ENCODE measurements around the gene MYCBP2. TPM values are rescaled to one million over a fixed set of nuclear protein-coding genes. Genes with fewer than 3 reads are reported as not detected.
"Not testable (repeated sequence)": the region's sequence is repeated elsewhere in the genome, so short reads cannot be mapped to it uniquely, and the experiment has no call there.

The MYCBP2 gene, protein sequence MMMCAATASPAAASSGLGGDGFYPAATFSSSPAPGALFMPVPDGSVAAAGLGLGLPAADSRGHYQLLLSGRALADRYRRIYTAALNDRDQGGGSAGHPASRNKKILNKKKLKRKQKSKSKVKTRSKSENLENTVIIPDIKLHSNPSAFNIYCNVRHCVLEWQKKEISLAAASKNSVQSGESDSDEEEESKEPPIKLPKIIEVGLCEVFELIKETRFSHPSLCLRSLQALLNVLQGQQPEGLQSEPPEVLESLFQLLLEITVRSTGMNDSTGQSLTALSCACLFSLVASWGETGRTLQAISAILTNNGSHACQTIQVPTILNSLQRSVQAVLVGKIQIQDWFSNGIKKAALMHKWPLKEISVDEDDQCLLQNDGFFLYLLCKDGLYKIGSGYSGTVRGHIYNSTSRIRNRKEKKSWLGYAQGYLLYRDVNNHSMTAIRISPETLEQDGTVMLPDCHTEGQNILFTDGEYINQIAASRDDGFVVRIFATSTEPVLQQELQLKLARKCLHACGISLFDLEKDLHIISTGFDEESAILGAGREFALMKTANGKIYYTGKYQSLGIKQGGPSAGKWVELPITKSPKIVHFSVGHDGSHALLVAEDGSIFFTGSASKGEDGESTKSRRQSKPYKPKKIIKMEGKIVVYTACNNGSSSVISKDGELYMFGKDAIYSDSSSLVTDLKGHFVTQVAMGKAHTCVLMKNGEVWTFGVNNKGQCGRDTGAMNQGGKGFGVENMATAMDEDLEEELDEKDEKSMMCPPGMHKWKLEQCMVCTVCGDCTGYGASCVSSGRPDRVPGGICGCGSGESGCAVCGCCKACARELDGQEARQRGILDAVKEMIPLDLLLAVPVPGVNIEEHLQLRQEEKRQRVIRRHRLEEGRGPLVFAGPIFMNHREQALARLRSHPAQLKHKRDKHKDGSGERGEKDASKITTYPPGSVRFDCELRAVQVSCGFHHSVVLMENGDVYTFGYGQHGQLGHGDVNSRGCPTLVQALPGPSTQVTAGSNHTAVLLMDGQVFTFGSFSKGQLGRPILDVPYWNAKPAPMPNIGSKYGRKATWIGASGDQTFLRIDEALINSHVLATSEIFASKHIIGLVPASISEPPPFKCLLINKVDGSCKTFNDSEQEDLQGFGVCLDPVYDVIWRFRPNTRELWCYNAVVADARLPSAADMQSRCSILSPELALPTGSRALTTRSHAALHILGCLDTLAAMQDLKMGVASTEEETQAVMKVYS (N-terminal part only)
- total RNA-seq, result 137 TPM

DNA sequence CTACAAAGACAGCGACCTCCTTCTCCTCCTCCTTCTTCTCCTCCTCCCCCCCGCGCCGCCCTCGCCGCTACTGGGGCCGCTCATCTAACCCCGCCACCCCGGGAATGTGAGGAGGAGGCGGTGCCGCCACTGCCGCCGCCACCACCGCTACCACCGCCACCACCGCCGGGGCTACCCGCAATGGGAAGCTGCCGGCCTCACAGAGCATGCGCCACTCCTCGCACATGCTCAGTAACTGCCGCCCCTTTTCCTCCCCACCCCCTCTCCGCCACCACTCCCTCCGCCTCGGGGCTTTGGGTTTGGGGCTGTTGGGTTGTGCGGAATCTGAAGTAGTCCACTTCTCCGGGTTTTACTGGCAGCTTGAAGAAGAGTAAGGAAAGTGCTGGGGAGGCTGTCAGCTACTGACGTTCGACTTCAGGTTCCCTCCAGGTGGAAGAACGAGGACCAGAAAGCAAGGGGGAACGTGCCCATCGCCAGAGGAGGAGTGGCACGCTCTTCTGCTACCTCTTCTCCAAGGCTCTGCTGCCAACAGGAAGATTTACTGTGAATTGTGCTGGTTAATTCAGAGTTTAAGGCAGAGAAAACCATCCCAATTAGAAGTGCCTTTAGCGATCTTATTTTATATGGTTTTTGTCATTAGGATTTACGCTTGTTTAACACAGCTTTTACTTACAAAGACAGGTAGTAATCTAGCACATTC is at the start of gene MYCBP2:
TSS of gene MYCBP2 (minus strand) at position 190 of the 700 bp plus-strand sequence. CDS start 319 bp downstream, outside the sequence.
- ATAC-seq (peak; percentile 96), DNase-seq (ENCODE audit: low spot score) (peak; percentile 98)
- intact Hi-C loops (cut with DNase I), result no loop called here

DNA sequence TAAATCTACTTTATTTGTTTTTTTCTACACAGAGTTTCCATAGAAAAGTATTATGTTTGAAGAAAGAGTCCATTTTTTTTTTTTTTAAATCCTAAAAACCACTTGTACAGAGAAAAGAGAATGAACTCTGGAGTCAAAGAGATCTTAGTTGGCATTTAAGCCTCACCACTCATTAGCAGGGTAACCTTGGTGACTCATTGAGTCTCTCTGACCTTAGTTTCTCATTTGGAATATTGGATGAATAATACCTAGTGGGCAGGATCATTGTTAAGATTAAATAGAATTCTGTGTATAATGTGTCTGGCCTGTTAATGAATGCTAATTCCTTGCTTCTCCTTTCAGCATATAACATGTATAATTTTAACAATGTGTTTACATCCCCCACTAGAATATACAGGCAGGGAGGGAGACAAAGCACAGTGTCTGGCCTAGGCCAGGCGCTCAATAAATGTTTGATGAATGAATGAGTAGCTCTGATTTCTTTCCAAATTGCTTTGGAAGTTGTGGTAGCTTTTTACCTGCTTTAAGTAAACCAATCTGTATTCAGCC is 48.7 kb upstream of the MYCBP2 start:
- no peak for ATAC-seq
- intact Hi-C loops (cut with DNase I), result no loop called here
- no peak for DNase-seq (ENCODE audit: low spot score)

DNA sequence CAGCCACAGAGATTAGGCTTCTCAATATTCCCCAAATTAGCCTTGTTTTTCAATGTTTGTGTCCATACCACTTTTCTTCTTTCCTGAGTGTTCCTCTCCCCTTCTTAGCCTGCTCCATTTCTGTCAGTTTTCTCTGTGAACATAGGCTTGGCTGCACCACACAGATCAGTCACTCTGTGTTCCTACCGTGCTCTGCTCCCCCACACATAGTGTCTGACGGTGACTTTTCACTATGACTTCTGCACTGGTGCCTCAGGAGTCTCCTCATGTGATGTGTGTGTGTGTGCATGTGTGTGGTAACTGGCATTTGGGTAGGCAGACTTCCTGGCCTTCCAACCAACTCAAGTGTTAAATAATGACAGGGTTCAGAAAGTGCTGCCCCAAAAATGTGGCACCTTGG is 47.9 kb upstream of the MYCBP2 start:
- DNase-seq (ENCODE audit: low spot score), result no peak
- ATAC-seq, result no peak
- intact Hi-C loops (cut with DNase I), result no loop called here

- DNase-seq (ENCODE audit: low spot score) (no peak), ATAC-seq (no peak)
- intact Hi-C loops (cut with DNase I), result no loop called here
Measured at GRCh38 chr13:77374339-77374738, 47.4 kb upstream of the MYCBP2 start.

GRCh38 chr13:77373502-77373901 is 46.6 kb upstream of the MYCBP2 start:
- intact Hi-C loops (cut with DNase I), result no loop called here
- no peak for ATAC-seq

DNA sequence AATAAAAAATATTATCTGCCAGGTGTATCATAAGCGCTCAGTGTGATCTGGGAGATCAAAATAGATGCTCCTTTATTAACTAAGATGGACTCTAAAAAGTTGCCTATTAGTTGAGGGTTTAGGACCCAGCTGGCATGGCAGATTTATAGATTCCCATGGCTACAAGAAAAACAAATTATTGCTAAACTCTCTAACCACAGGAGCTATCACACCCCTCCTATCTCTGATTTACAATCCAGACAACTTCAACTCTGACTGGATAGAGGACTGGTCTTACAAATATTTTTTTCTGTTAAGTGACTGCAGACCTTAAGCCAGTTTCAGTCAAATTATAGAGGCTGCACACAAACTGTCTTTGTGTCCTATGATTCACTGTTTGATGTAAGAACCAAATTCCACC is 45.4 kb upstream of the MYCBP2 start:
- intact Hi-C loops (cut with DNase I), result no loop called here
- no peak for DNase-seq (ENCODE audit: low spot score)
- no peak for ATAC-seq

More at GRCh38 chr13:77373502-77373901, 46.6 kb upstream of the MYCBP2 start:
- no peak for DNase-seq (ENCODE audit: low spot score)

DNA sequence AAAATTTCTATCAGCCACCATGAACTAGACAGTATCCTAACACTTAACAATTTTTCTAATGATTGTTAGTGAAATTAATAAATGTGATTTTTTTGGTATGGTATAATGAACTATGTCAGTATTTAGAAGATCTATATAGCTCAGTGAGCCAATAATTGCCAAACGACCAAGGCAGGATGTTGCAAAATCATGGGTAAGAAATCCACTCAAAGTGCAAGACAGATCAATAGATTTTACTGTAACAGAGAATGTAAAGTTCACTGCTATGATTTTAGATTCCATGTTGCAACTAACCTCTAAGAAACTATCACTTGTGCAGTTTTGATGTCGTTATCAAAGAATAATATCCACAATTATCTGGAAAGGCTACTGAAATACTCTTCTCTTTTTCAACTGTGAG is 44.0 kb upstream of the MYCBP2 start:
- ATAC-seq (no peak), DNase-seq (ENCODE audit: low spot score) (no peak)
- intact Hi-C loops (cut with DNase I), result no loop called here

DNA sequence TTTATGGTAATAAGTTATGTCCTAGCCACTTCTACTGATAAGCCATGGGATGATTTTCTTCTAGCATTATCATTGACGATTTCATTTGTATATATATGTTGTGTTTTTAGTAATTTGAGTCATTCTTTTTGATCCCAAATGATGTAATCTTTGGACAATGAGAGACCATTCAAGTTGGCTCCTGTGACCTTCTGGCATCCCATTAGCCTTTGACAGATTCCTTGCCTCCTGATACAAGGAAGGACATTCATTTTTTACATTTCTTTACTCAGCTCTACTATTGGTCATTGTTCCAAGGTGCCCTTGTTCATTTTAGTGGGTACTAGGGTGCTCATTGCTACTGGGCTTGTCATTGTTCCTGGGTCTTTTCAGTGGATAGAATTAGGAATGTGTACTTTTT is 35.3 kb upstream of the MYCBP2 start:
- intact Hi-C loops (cut with DNase I), result no loop called here
- no peak for DNase-seq (ENCODE audit: low spot score)
- no peak for ATAC-seq

GRCh38 chr13:77360032-77360685 is 33.3 kb upstream of the MYCBP2 start:
- intact Hi-C loops (cut with DNase I), result no loop called here
- DNase-seq (ENCODE audit: low spot score), result no peak
- ATAC-seq, result no peak

DNA sequence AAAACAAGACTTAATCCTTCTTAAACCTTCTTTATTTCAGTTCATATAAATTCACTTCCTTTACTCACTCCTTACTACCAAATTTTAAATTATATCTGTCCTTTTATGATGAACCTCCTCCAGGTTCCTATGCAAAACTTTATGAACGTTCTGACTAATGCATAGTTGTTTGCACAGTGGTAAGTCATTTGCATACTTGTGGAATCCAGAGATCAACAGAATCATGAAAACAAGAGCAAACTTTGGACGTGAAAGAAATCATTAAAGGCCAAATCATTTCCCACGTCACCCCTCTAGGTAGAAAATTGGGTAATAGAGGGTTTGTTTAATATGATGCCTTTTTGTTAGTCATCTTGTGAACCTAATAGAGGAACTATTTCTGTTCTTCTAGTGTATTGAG is 32.3 kb upstream of the MYCBP2 start:
- no peak for ATAC-seq
- intact Hi-C loops (cut with DNase I), result no loop called here
- no peak for DNase-seq (ENCODE audit: low spot score)

DNA sequence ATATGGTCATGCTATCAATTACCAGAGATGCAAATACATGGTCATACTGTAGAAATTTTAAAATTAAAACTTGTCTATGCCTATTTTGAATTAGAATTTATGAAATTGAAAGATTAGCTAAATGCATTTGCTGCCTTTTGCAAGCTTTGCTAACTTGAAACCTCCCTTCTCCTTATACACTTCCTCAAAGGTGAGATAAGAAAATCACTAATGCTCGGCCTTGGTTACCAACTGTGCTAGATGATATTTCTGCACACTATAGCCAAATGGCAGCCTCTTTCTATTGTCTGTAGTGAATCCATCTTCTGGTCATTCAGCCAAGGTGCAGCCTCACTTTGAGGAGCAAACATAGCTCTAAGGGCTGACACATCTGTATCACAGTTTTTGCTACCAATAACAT is 31.1 kb upstream of the MYCBP2 start:
- ATAC-seq (no peak), DNase-seq (ENCODE audit: low spot score) (no peak)
- intact Hi-C loops (cut with DNase I), result no loop called here

DNA sequence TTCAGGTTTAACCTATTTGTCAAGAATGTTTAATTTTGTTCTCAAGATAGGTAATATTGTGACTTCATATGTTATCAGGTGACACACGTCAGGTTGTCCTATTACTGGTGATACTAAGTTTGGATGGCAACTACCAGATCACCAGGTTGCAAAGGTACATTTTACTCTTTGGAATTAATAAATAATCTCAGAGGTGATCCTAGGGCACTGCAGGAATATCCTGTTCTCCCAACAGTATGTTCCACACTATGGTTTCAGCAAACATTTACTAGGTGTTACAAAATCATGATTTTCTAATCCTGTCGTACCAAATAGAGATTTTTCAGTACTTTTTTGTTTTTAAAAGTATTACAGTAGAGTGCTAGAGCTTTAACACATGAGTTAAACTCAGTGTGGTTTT is 29.3 kb upstream of the MYCBP2 start:
- DNase-seq (ENCODE audit: low spot score), result no peak
- intact Hi-C loops (cut with DNase I), result no loop called here

GRCh38 chr13:77353995-77354394 is 27.1 kb upstream of the MYCBP2 start:
- ATAC-seq (no peak), DNase-seq (ENCODE audit: low spot score) (no peak)
- intact Hi-C loops (cut with DNase I), result no loop called here

More for the DNA sequence above, 29.3 kb upstream of the MYCBP2 start:
- ATAC-seq, result no peak

- peak; percentile 41 for ATAC-seq
- no peak for DNase-seq (ENCODE audit: low spot score)
- intact Hi-C loops (cut with DNase I), result no loop called here
Measured at GRCh38 chr13:77351315-77351714, 24.4 kb upstream of the MYCBP2 start.

GRCh38 chr13:77350811-77351210 is 23.9 kb upstream of the MYCBP2 start:
- intact Hi-C loops (cut with DNase I), result no loop called here
- DNase-seq (ENCODE audit: low spot score), result no peak
- ATAC-seq, result no peak

- no peak for DNase-seq (ENCODE audit: low spot score)
- intact Hi-C loops (cut with DNase I), result no loop called here
- ATAC-seq, result no peak
Measured at GRCh38 chr13:77349365-77349764, 22.5 kb upstream of the MYCBP2 start.

- intact Hi-C loops (cut with DNase I); ATAC-seq; DNase-seq (ENCODE audit: low spot score): not testable (repeated sequence)
Measured at GRCh38 chr13:77347351-77347750, 20.5 kb upstream of the MYCBP2 start.

DNA sequence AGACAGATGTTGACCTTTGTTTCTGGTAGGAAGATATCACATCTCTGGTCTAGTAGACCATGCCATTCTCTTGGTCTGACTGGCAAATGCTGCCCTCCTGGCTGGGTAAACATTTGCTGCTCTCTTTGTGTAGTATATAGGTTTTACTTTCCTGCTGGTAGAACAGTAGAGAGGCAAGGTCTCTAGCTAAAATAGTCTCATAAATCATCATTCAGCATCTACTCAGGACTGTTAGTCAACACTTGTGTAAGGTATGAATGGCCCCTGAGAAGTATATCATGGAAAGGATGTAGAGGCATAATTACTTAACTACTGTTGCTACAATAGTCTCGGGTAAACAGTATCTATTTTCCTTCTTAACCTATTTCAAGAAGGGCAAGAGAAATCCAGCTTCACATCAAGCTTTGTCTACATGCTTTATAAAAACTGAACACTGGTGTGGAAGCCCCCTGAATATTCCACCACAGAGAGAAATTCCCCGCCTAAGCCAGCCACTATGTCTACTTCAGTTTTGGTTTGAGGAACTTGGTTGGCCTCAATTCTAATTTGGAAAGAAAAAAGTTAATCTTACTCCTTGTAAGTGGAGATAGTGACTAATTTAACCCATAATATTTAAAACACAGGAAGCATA is 18.4 kb upstream of the MYCBP2 start:
- no peak for ATAC-seq
- intact Hi-C loops (cut with DNase I), result no loop called here
- no peak for DNase-seq (ENCODE audit: low spot score)
